H9 (cell line): Measurements from ENCODE around the gene TYK2. TPM values are rescaled to one million over a fixed set of nuclear protein-coding genes. Genes with fewer than 3 reads are reported as not detected.

ENCODE experiments used
- DNase-seq: peaks from one replicate; pipeline ENCODE4 v3.0.0-alpha.2; 2017
- H2AFZ ChIP-seq: one replicate; pipeline ENCODE4 v1.6.1; 2013; ENCODE audit warnings: mild to moderate bottlenecking, low read length, control low read depth, moderate library complexity
- H2AK5ac ChIP-seq: 2 replicates; pipeline ENCODE4 v1.6.1; 2013; ENCODE audit warnings: low read length, control low read depth, mixed read lengths; ENCODE audit not compliant: insufficient read length
- H2BK120ac ChIP-seq: one replicate; pipeline ENCODE4 v1.6.1; 2013; ENCODE audit warnings: low read depth, mild to moderate bottlenecking, low read length, control low read depth, inconsistent platforms; ENCODE audit not compliant: poor library complexity, severe bottlenecking
- H2BK12ac ChIP-seq: 2 replicates; pipeline ENCODE4 v1.6.1; 2013; ENCODE audit warnings: low read length, control low read depth, mixed read lengths, low read depth; ENCODE audit not compliant: insufficient read length
- H2BK15ac ChIP-seq: 2 replicates; pipeline ENCODE4 v1.6.1; 2013; ENCODE audit warnings: low read depth, low read length, control low read depth
- H2BK20ac ChIP-seq: one replicate; pipeline ENCODE4 v1.6.1; 2013; ENCODE audit warnings: low read depth, mild to moderate bottlenecking, low read length, control low read depth, inconsistent platforms; ENCODE audit not compliant: poor library complexity, severe bottlenecking
- H2BK5ac ChIP-seq: 2 replicates; pipeline ENCODE4 v1.6.1; 2013; ENCODE audit warnings: low read length, control low read depth, mixed read lengths; ENCODE audit not compliant: insufficient read length
- H3K14ac ChIP-seq: 2 replicates; pipeline ENCODE4 v1.6.1; 2013; ENCODE audit warnings: low read length, control low read depth; ENCODE audit not compliant: insufficient read depth
- H3K18ac ChIP-seq: 2 replicates; pipeline ENCODE4 v1.6.1; 2013; ENCODE audit warnings: low read depth, mild to moderate bottlenecking, mixed read lengths, low read length, control low read depth; ENCODE audit not compliant: insufficient read length
- H3K23ac ChIP-seq: 2 replicates; pipeline ENCODE4 v1.6.1; 2013; ENCODE audit warnings: low read length, control low read depth, mixed read lengths, low read depth; ENCODE audit not compliant: insufficient read length
- H3K23me2 ChIP-seq: 2 replicates; pipeline ENCODE4 v1.6.1; 2013; ENCODE audit warnings: low read depth, mild to moderate bottlenecking, mixed read lengths, low read length, control low read depth; ENCODE audit not compliant: insufficient read length, poor library complexity, severe bottlenecking
- H3K27ac ChIP-seq: 2 replicates; pipeline ENCODE4 v1.5.1; 2013; ENCODE audit warnings: low read length, control low read depth, mixed read lengths, low read depth; ENCODE audit not compliant: insufficient read length
- H3K27me3 ChIP-seq: 2 replicates; pipeline ENCODE4 v1.6.1; 2013; ENCODE audit warnings: low read length, control low read depth, inconsistent platforms; ENCODE audit not compliant: insufficient read depth
- H3K4ac ChIP-seq: 2 replicates; pipeline ENCODE4 v1.6.1; 2013; ENCODE audit warnings: low read depth, mild to moderate bottlenecking, control low read depth, inconsistent platforms, low read length, moderate library complexity
- H3K4me1 ChIP-seq: 2 replicates; pipeline ENCODE4 v1.6.1; 2013; ENCODE audit warnings: low read length, control low read depth, inconsistent platforms; ENCODE audit not compliant: insufficient read depth
- H3K4me2 ChIP-seq: 2 replicates; pipeline ENCODE4 v1.6.1; 2013; ENCODE audit warnings: low read length, control low read depth, mixed read lengths; ENCODE audit not compliant: insufficient read length, insufficient read depth
- H3K56ac ChIP-seq: 2 replicates; pipeline ENCODE4 v1.6.1; 2013; ENCODE audit warnings: low read depth, mild to moderate bottlenecking, mixed read lengths, low read length, control low read depth; ENCODE audit not compliant: insufficient read length
- H3K79me1 ChIP-seq: 2 replicates; pipeline ENCODE4 v1.6.1; 2013; ENCODE audit warnings: low read depth, mild to moderate bottlenecking, moderate library complexity, low read length, control low read depth, inconsistent platforms; ENCODE audit not compliant: insufficient read depth, poor library complexity, severe bottlenecking
- H3K79me2 ChIP-seq: 2 replicates; pipeline ENCODE4 v1.6.1; 2013; ENCODE audit warnings: low read length, control low read depth, inconsistent platforms; ENCODE audit not compliant: insufficient read depth
- H3K9ac ChIP-seq: 2 replicates; pipeline ENCODE4 v1.6.1; 2013; ENCODE audit warnings: low read length, control low read depth, mixed read lengths; ENCODE audit not compliant: insufficient read length; ENCODE audit errors: extremely low read depth
- H3K9me3 ChIP-seq: one replicate; pipeline ENCODE4 v1.6.1; 2013; ENCODE audit warnings: low read depth, low read length, inconsistent platforms; ENCODE audit not compliant: control insufficient read depth
- H3T11ph ChIP-seq: one replicate; pipeline ENCODE4 v1.6.1; 2013; ENCODE audit warnings: mild to moderate bottlenecking, low read length, control low read depth, inconsistent platforms
- H4K20me1 ChIP-seq: one replicate; pipeline ENCODE4 v1.6.1; 2013; ENCODE audit not compliant: control insufficient read depth, insufficient read length, insufficient read depth
- H4K5ac ChIP-seq: 2 replicates; pipeline ENCODE4 v1.6.1; 2013; ENCODE audit warnings: low read depth, mild to moderate bottlenecking, mixed read lengths, low read length, control low read depth; ENCODE audit not compliant: insufficient read length
- H4K8ac ChIP-seq: replicated peaks from 2 replicates; pipeline ENCODE4 v1.6.1; 2013; ENCODE audit warnings: low read length, control low read depth, mixed read lengths, low read depth; ENCODE audit not compliant: insufficient read length
- H4K91ac ChIP-seq: 2 replicates; pipeline ENCODE4 v1.6.1; 2013; ENCODE audit warnings: low read depth, mild to moderate bottlenecking, moderate library complexity, mixed read lengths, low read length, control low read depth; ENCODE audit not compliant: insufficient read length
- H3K27ac Mint-ChIP-seq, 3 experiments: 2 replicates in 2 of 3; 3 replicates in 1 of 3; pipeline ENCODE4 v1.8.0; 2020 to 2021; ENCODE audit warnings: mixed read lengths in 3 of 3, mild to moderate bottlenecking in 1 of 3, moderate library complexity in 1 of 3
- H3K27me3 Mint-ChIP-seq: 2 replicates; pipeline ENCODE4 v1.8.0; 2021; ENCODE audit warnings: low read depth, mild to moderate bottlenecking, moderate library complexity, mixed read lengths
- H3K36me3 Mint-ChIP-seq, 3 experiments: 2 replicates in 2 of 3; 3 replicates in 1 of 3; pipeline ENCODE4 v1.8.0; 2020 to 2021; ENCODE audit warnings: low read depth in 3 of 3, mixed read lengths in 3 of 3; ENCODE audit not compliant: insufficient read depth in 1 of 3
- H3K4me1 Mint-ChIP-seq, 2 experiments: 2 replicates each; pipeline ENCODE4 v1.8.0; 2020; ENCODE audit warnings: mixed read lengths in 2 of 2
- H3K4me3 Mint-ChIP-seq, 2 experiments: 2 replicates in 1 of 2; 3 replicates in 1 of 2; pipeline ENCODE4 v1.8.0; 2020 to 2021; ENCODE audit warnings: mild to moderate bottlenecking in 2 of 2, mixed read lengths in 2 of 2, moderate library complexity in 1 of 2
- H3K9me3 Mint-ChIP-seq, 2 experiments: 2 replicates in 1 of 2; 3 replicates in 1 of 2; pipeline ENCODE4 v1.8.0; 2020; ENCODE audit warnings: mild to moderate bottlenecking in 2 of 2, mixed read lengths in 2 of 2, moderate library complexity in 1 of 2
- CTCF ChIP-seq: fragments of 200-600 bp; sonication (generic); conservative IDR thresholded peaks from 3 replicates; pipeline ENCODE4 v1.8.0; 2021; ENCODE audit warnings: antibody characterized with exemption, mild to moderate bottlenecking
- WGBS: extraction: QIAGEN DNeasy Blood & Tissue Kit; methylation state at CpG from one replicate; pipeline ENCODE4 v1.1.7; 2013; ENCODE audit warnings: missing lambda C conversion rate, low lambda C conversion rate, mixed read lengths; ENCODE audit not compliant: insufficient read length; ENCODE audit errors: extremely low coverage; 5-methylcytosine and 5-hydroxymethylcytosine counted together
- total RNA-seq: library from RNA; stranded (reverse); gene quantifications from 2 replicates; pipeline ENCODE4 v1.2.1, GENCODE V29; 2021

Gene TYK2
- total RNA-seq, 1 experiment from 2014 or later, result 61.4 TPM

GRCh38 chr19:10362259-10362658, 18.1 kb downstream of the TYK2 start:
- no peak overlapping the region for H3K4me2 ChIP-seq
- H3K23me2 ChIP-seq, result no peaks in the 10 kb centered on the region
- Mint-ChIP-seq H3K27me3 (no peaks in the 10 kb centered on the region; the same call in 1 of the 2 replicates), H3K27ac (peak overlapping the region in 2 of 3 experiments; percentile 23 to 72; a peak in 1 of 7 replicates), H3K9me3 (no peaks in the 10 kb centered on the region), H3K4me3 (no peak overlapping the region), H3K36me3 (peaks cover 7 to 53% (median 40%) of the 10 kb centered on the region in 3 experiments; a peak in 6 of 7 replicates), H3K4me1 (no peaks in the 10 kb centered on the region)
- no peak overlapping the region for H2BK15ac ChIP-seq
- no peak overlapping the region for H3K14ac ChIP-seq
- H3K27me3 ChIP-seq, result no peaks in the 10 kb centered on the region
- H3K27ac ChIP-seq, result no peak overlapping the region
- H3T11ph ChIP-seq, result no peak overlapping the region
- no peak overlapping the region for H3K4ac ChIP-seq
- H4K8ac ChIP-seq, result no peak overlapping the region
- H3K79me2 ChIP-seq, result no peaks in the 10 kb centered on the region
- H4K91ac ChIP-seq, result no peak overlapping the region
- no peak overlapping the region for H2AFZ ChIP-seq
- no peaks in the 10 kb centered on the region for H3K4me1 ChIP-seq
- H3K79me1 ChIP-seq, result no peaks in the 10 kb centered on the region
- whole genome bisulfite sequencing, result no CpG with 5 or more reads among the region's 18 CpGs
- H2BK120ac ChIP-seq, result no peak overlapping the region
- no peak overlapping the region for H2BK20ac ChIP-seq
- no peak overlapping the region for H3K18ac ChIP-seq
- H2BK5ac ChIP-seq, result no peak overlapping the region
- no peak overlapping the region for H2BK12ac ChIP-seq
- no peak overlapping the region for H4K5ac ChIP-seq
- no peak overlapping the region for H3K23ac ChIP-seq
- no peak overlapping the region for H2AK5ac ChIP-seq
- no peak overlapping the region for H3K56ac ChIP-seq
- no peaks in the 10 kb centered on the region for H4K20me1 ChIP-seq
- no peak overlapping the region for H3K9ac ChIP-seq
- no peaks in the 10 kb centered on the region for H3K9me3 ChIP-seq
- no peak for TF ChIP-seq CTCF
- no peak for DNase-seq
